Nephron progenitor cell (in vitro differentiated cells): Measurements from ENCODE around the gene RALY.
A peak's percentile ranks its signal among the peaks of the same experiment; 100 is the strongest.

ENCODE experiments used
- DNase-seq: peaks from one replicate; pipeline ENCODE4 v3.0.0; 2021
- H3K27ac Mint-ChIP-seq: 2 replicates; pipeline ENCODE4 v1.8.0; 2021; ENCODE audit warnings: mild to moderate bottlenecking, moderate library complexity, mixed read lengths
- H3K27me3 Mint-ChIP-seq: 2 replicates; pipeline ENCODE4 v1.8.0; 2021; ENCODE audit warnings: mild to moderate bottlenecking, low read depth, mixed read lengths; ENCODE audit not compliant: poor library complexity
- H3K36me3 Mint-ChIP-seq: 2 replicates; pipeline ENCODE4 v1.8.0; 2021; ENCODE audit warnings: low read depth, mixed read lengths
- H3K4me1 Mint-ChIP-seq: 2 replicates; pipeline ENCODE4 v1.8.0; 2021; ENCODE audit warnings: mixed read lengths
- H3K4me3 Mint-ChIP-seq: 2 replicates; pipeline ENCODE4 v1.8.0; 2021; ENCODE audit warnings: mild to moderate bottlenecking, moderate library complexity, mixed read lengths
- H3K9me3 Mint-ChIP-seq: 2 replicates; pipeline ENCODE4 v1.8.0; 2021; ENCODE audit warnings: mild to moderate bottlenecking, moderate library complexity, mixed read lengths
- TF ChIP-seq, protein P1 (sequence below): fragments of 200-600 bp; sonication (generic); IDR thresholded peaks from 2 replicates; pipeline ENCODE4 v1.5.0; 2021; ENCODE audit warnings: antibody characterized with exemption

RALY gene

DNA sequence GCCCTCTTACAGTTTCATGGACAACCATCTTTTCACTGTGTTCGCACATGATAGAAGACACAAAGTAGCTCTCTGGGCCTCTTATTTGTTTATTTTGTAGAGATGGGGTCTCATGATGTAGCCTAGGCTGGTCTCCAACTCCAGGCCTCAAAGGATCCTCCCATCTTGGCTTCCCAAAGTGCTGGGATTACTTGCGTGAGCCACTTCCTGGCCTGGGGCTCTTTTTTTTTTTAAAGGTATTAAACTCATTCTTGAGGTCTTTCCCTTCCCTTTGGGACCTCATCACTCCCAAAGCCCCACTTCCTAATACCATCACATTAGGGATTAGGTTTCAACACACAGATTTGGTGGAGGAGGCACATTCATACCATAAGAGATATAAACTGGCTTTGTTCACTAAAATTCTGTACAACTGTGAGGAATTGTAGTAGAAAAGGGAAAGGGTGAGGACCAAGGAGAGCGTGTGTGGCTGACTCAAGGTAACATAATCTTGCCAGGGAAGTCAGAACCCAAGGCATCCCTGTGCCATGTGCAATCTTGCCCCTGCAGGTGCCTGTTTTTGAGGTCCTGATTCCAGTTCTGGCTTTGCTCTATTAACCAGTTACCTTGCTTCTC, 72.9 kb downstream of the RALY start:
- Mint-ChIP-seq H3K27me3 (no peaks in the 10 kb centered on the region), H3K36me3 (peaks cover 5% of the 10 kb centered on the region), H3K4me3 (no peak overlapping the region)

DNA sequence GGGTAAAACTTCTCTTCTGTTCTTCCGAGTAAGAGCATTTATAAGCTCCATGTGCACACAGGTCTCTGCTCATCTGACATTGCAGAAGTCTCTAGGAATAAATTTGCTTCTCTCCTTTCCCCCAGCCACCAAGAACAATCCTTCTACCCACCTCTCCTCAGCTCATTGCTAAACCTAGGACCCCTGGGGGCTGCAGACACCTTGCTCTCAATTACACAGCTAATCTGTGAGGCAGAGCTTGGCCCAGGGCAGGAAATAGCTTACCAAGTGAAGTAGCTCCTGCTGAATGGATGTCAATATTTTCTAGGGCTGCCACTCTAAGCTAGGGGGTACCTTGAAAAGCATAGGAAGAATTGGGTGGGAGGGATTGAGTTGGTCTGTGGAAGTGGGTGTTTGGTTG, 74.3 kb downstream of the RALY start:
- peaks cover 29% of the 10 kb centered on the region for H3K4me1 Mint-ChIP-seq
- no peaks in the 10 kb centered on the region for H3K9me3 Mint-ChIP-seq
- no peak for DNase-seq
- H3K36me3 Mint-ChIP-seq = peaks cover 5% of the 10 kb centered on the region
- TF ChIP-seq, protein P1, sequence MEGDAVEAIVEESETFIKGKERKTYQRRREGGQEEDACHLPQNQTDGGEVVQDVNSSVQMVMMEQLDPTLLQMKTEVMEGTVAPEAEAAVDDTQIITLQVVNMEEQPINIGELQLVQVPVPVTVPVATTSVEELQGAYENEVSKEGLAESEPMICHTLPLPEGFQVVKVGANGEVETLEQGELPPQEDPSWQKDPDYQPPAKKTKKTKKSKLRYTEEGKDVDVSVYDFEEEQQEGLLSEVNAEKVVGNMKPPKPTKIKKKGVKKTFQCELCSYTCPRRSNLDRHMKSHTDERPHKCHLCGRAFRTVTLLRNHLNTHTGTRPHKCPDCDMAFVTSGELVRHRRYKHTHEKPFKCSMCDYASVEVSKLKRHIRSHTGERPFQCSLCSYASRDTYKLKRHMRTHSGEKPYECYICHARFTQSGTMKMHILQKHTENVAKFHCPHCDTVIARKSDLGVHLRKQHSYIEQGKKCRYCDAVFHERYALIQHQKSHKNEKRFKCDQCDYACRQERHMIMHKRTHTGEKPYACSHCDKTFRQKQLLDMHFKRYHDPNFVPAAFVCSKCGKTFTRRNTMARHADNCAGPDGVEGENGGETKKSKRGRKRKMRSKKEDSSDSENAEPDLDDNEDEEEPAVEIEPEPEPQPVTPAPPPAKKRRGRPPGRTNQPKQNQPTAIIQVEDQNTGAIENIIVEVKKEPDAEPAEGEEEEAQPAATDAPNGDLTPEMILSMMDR = no peak
- no peaks in the 10 kb centered on the region for H3K27me3 Mint-ChIP-seq
- H3K4me3 Mint-ChIP-seq = no peak overlapping the region
- H3K27ac Mint-ChIP-seq = no peak overlapping the region

More for the DNA sequence above, 72.9 kb downstream of the RALY start:
- Mint-ChIP-seq H3K9me3 (no peaks in the 10 kb centered on the region), H3K27ac (no peak overlapping the region), H3K4me1 (peaks cover 33% of the 10 kb centered on the region)
- TF ChIP-seq, protein P1 = no peak
- no peak for DNase-seq

DNA sequence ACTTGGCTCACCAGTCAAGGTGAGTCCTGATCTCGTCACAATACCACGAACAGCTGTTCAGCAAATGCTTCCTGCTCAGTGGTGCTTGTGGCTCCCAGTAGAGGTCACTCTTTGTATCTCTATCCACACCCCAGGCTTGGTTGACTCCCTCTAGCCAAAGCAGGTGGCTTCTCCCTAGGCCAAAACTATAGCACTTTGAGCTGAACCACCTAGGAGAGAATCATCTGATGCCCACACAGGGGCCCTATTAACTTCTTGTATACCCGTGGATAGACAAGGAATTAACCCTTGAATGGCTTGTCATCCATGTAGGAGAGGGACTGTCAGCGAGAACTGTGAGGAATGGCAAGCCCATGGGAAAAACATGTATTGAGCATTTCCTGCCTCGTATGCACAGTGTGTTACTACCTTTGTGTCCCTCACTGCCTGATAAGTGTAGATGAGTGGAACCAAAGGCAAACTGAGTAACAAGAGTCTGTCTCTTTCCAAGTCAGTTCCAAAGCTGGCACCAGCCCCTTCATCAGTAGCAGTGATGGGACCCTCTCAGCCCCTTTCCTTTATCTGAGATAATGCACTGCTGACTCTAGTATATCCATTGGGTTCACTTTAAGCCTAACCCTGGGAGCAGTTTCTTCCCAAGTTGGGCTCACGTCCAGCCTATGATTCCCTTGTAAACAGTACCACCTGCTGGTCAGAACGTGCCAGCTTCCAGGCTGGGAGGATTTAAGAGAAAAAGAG, 75.8 kb downstream of the RALY start:
- TF ChIP-seq, protein P1 = peak; percentile 87
- Mint-ChIP-seq H3K27me3 (no peaks in the 10 kb centered on the region), H3K27ac (no peak overlapping the region), H3K9me3 (no peaks in the 10 kb centered on the region), H3K4me1 (peaks cover 29% of the 10 kb centered on the region), H3K36me3 (peaks cover 10% of the 10 kb centered on the region), H3K4me3 (no peak overlapping the region)
- peak; percentile 74 for DNase-seq

DNA sequence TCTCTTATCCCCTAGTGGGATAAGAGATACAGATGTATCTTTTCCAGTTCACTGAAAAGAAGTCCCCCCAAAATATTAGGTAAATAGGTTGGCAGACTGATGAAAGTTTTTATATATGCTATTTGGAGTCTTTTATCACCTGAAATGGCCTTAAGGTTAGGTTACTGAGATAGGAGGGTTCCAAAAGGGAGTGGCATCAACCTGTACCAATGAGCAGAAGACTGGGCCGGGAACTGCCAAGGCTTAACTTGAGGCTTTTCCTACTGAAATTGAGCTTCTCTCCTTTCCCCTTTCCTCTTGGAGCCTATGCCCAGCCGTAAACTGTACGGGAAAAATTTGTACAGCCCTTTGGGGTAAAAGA, 76.3 kb downstream of the RALY start:
- Mint-ChIP-seq H3K4me1 (peaks cover 29% of the 10 kb centered on the region), H3K9me3 (no peaks in the 10 kb centered on the region), H3K36me3 (peaks cover 10% of the 10 kb centered on the region), H3K27ac (no peak overlapping the region), H3K27me3 (no peaks in the 10 kb centered on the region), H3K4me3 (no peak overlapping the region)
- DNase-seq = no peak
- TF ChIP-seq, protein P1 = no peak

DNA sequence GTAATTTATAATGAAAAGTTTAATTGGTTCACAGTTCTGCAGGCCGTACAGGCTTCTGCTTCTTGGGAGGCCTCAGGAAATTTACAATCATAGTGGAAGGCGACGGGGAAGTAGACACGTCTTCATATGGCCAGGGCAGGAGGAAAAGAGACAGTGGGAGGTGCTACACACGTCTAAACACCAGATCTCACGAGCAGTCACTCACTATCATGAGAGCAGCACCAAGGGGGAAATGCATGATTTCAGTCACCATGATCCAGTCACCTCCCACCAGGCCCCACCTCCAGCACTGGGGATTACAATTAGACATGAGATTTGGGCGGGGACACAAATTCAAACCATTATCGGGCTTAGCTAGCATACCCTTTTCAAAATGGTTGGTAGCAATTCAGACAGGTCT, 77.1 kb downstream of the RALY start:
- peaks cover 24% of the 10 kb centered on the region for H3K4me1 Mint-ChIP-seq
- DNase-seq = no peak
- H3K27me3 Mint-ChIP-seq = no peaks in the 10 kb centered on the region
- peaks cover 13% of the 10 kb centered on the region for H3K36me3 Mint-ChIP-seq
- TF ChIP-seq, protein P1 = no peak
- no peaks in the 10 kb centered on the region for H3K9me3 Mint-ChIP-seq
- H3K4me3 Mint-ChIP-seq = no peak overlapping the region
- H3K27ac Mint-ChIP-seq = no peak overlapping the region

- Mint-ChIP-seq H3K9me3 (no peaks in the 10 kb centered on the region), H3K36me3 (peaks cover 21% of the 10 kb centered on the region), H3K27me3 (no peaks in the 10 kb centered on the region), H3K4me3 (no peak overlapping the region), H3K4me1 (peaks cover 15% of the 10 kb centered on the region), H3K27ac (no peak overlapping the region)
- TF ChIP-seq, protein P1 = no peak
- DNase-seq = no peak
Observed at GRCh38 chr20:34072076-34072475, 78.4 kb downstream of the RALY start.
